ENCODE data around the gene TFCP2L1.
"Not testable (repeated sequence)": the region's sequence is repeated elsewhere in the genome, so short reads cannot be mapped to it uniquely, and the experiment has no call there.

The TFCP2L1 gene

GRCh38 chr2:121294881-121295840 lies 10.2 kb upstream of the TFCP2L1 start:
- ATAC-seq, result no peak

GRCh38 chr2:121293450-121294325 lies 8.7 kb upstream of the TFCP2L1 start:
- no peak for ATAC-seq

GRCh38 chr2:121291251-121291580 lies 6.2 kb upstream of the TFCP2L1 start:
- no peak for ATAC-seq

GRCh38 chr2:121289271-121289670 lies 4.3 kb upstream of the TFCP2L1 start:
- no peak for ATAC-seq

GRCh38 chr2:121288454-121289231 lies 3.6 kb upstream of the TFCP2L1 start:
- no peak for ATAC-seq

GRCh38 chr2:121287956-121288355 lies 3.0 kb upstream of the TFCP2L1 start:
- no peak for ATAC-seq

GRCh38 chr2:121287146-121287798 lies 2.3 kb upstream of the TFCP2L1 start:
- ATAC-seq, result no peak

GRCh38 chr2:121286506-121286905 lies 1.5 kb upstream of the TFCP2L1 start:
- ATAC-seq, result no peak

GRCh38 chr2:121285926-121286325 lies 924 bp upstream of the TFCP2L1 start:
- ATAC-seq, result no peak

- ATAC-seq, result no peak
Measured at GRCh38 chr2:121283670-121284462, 1.1 kb downstream of the TFCP2L1 start.

GRCh38 chr2:121282800-121283385 lies 2.1 kb downstream of the TFCP2L1 start:
- ATAC-seq, result no peak

GRCh38 chr2:121281694-121282093 lies 3.3 kb downstream of the TFCP2L1 start:
- no peak for ATAC-seq

GRCh38 chr2:121281107-121281506 lies 3.9 kb downstream of the TFCP2L1 start:
- no peak for ATAC-seq

- ATAC-seq, result no peak
Measured at GRCh38 chr2:121279476-121280220, 5.4 kb downstream of the TFCP2L1 start.

- no peak for ATAC-seq
Measured at GRCh38 chr2:121276341-121276740, 8.7 kb downstream of the TFCP2L1 start.

GRCh38 chr2:121273116-121273515 lies 11.9 kb downstream of the TFCP2L1 start:
- no peak for ATAC-seq

- no peak for ATAC-seq
Measured at GRCh38 chr2:121272596-121272995, 12.4 kb downstream of the TFCP2L1 start.

- ATAC-seq, result not testable (repeated sequence)
Measured at GRCh38 chr2:121269436-121269835, 15.6 kb downstream of the TFCP2L1 start.

- no peak for ATAC-seq
Measured at GRCh38 chr2:121266543-121267106, 18.4 kb downstream of the TFCP2L1 start.
